ENCODE results near the gene LILRA6. TPM values are rescaled to one million over a fixed set of nuclear protein-coding genes. Genes with fewer than 3 reads are reported as not detected.

The LILRA6 gene
- total and polyA plus RNA-seq, 2 of the 8 experiments (the other 6 are each of a cell fraction or from before 2014, with no cell fraction given), result not detected

DNA sequence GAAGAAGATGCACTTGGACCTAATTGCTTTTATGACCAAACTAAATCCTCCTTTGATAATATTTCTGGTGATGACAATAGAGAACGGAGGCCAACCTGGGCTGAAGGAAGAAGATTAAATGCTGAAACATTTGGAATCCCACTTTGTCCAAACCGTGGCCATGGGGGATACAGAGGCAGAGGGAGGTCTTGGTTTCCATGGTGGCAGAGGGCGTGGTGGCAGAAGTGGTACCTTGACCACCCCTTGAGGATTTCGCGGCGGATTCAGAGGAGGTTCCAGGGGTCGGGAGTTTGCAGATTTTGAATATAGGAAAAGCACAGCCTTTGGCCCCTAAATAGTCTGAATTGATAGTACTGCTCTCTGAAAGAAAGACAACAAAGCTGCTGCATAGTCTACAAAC lies 12.6 kb downstream of the LILRA6 start (continued):
- TF ChIP-seq JUN (IDR thresholded peaks at IDR 0.05; ENCODE audit: low read depth, low read length) (no peak), BACH1 (IDR thresholded peaks at IDR 0.05; ENCODE audit: low read length) (no peak), GABPA (IDR thresholded peaks at IDR 0.05; ENCODE audit: borderline replicate concordance, insufficient read depth, low read length) (no peak)
